ENCODE measurements around the gene USP9X. TPM values are rescaled to one million over a fixed set of nuclear protein-coding genes. Genes with fewer than 3 reads are reported as not detected.

The USP9X gene
- total and polyA plus RNA-seq, 9 of the 15 experiments (the other 6 are each of a cell fraction or from before 2014, with no cell fraction given): 10.9 to 47.8 (median 29.5) TPM

DNA sequence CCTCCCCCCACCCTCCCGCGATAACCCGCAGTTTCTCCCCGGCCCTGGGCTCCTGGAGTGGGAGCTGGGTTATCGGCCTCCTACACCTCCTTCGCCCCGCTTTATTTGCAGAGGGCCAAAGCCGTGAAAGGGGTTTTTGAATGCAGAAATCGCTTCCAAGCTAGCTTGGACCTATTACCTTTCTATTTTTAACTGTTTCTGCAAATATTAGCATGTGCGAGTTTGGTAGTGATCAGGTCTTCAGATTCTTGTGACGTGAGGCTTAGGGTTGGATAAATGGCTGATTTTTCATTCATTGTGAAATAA, 1.3 kb downstream of the USP9X start (continued):
- TF ChIP-seq E2F8 (IDR thresholded peaks at IDR 0.05; ENCODE audit: low read depth, partially characterized antibody): no peak
- no peak for TF ChIP-seq KLF10 (CRISPR knock-in tag; IDR thresholded peaks at IDR 0.05)
- TF ChIP-seq POU5F1 (IDR thresholded peaks at IDR 0.05; ENCODE audit: borderline replicate concordance, low read depth, low read length, partially characterized antibody): no peak
- no peak for TF ChIP-seq HNRNPH1 (optimal IDR thresholded peaks at IDR 0.05; ENCODE audit: low read depth, low read length)
- TF ChIP-seq NFATC3 (IDR thresholded peaks at IDR 0.05): no peak
- no peak for TF ChIP-seq ZNF347 (CRISPR knock-in tag; IDR thresholded peaks at IDR 0.05; ENCODE audit: low read depth)
- no peak for TF ChIP-seq SRSF1 (IDR thresholded peaks at IDR 0.05; ENCODE audit: low read depth, low read length)
- TF ChIP-seq, protein P1, sequence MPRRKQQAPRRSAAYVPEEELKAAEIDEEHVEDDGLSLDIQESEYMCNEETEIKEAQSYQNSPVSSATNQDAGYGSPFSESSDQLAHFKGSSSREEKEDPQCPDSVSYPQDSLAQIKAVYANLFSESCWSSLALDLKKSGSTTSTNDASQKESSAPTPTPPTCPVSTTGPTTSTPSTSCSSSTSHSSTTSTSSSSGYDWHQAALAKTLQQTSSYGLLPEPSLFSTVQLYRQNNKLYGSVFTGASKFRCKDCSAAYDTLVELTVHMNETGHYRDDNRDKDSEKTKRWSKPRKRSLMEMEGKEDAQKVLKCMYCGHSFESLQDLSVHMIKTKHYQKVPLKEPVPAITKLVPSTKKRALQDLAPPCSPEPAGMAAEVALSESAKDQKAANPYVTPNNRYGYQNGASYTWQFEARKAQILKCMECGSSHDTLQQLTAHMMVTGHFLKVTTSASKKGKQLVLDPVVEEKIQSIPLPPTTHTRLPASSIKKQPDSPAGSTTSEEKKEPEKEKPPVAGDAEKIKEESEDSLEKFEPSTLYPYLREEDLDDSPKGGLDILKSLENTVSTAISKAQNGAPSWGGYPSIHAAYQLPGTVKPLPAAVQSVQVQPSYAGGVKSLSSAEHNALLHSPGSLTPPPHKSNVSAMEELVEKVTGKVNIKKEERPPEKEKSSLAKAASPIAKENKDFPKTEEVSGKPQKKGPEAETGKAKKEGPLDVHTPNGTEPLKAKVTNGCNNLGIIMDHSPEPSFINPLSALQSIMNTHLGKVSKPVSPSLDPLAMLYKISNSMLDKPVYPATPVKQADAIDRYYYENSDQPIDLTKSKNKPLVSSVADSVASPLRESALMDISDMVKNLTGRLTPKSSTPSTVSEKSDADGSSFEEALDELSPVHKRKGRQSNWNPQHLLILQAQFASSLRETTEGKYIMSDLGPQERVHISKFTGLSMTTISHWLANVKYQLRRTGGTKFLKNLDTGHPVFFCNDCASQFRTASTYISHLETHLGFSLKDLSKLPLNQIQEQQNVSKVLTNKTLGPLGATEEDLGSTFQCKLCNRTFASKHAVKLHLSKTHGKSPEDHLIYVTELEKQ (CRISPR knock-in tag; IDR thresholded peaks at IDR 0.05): no peak
- no peak for TF ChIP-seq NCOA1 (IDR thresholded peaks at IDR 0.05; ENCODE audit: low read depth)
- TF ChIP-seq IRF2 (CRISPR knock-in tag; IDR thresholded peaks at IDR 0.05): no peak
- TF ChIP-seq SREBF1 (IDR thresholded peaks at IDR 0.05; ENCODE audit: borderline replicate concordance, low read depth, low read length): no peak
- TF ChIP-seq MIER1 (IDR thresholded peaks at IDR 0.05; ENCODE audit: low read depth): no peak
- no peak for TF ChIP-seq FOXJ3 (CRISPR knock-in tag; IDR thresholded peaks at IDR 0.05)
- TF ChIP-seq, protein P2, sequence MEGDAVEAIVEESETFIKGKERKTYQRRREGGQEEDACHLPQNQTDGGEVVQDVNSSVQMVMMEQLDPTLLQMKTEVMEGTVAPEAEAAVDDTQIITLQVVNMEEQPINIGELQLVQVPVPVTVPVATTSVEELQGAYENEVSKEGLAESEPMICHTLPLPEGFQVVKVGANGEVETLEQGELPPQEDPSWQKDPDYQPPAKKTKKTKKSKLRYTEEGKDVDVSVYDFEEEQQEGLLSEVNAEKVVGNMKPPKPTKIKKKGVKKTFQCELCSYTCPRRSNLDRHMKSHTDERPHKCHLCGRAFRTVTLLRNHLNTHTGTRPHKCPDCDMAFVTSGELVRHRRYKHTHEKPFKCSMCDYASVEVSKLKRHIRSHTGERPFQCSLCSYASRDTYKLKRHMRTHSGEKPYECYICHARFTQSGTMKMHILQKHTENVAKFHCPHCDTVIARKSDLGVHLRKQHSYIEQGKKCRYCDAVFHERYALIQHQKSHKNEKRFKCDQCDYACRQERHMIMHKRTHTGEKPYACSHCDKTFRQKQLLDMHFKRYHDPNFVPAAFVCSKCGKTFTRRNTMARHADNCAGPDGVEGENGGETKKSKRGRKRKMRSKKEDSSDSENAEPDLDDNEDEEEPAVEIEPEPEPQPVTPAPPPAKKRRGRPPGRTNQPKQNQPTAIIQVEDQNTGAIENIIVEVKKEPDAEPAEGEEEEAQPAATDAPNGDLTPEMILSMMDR (IDR thresholded peaks at IDR 0.05 in 2 of 3, conservative IDR thresholded peaks at IDR 0.05 in 1 of 3; ENCODE audit: insufficient read depth in 2 of 3, low read depth in 1 of 3, low read length in 3 of 3): no peak
- no peak for TF ChIP-seq BCL6 (CRISPR knock-in tag; IDR thresholded peaks at IDR 0.05)
- no peak for TF ChIP-seq E2F3 (CRISPR knock-in tag; IDR thresholded peaks at IDR 0.05)
- no peak for TF ChIP-seq NCOA4 (IDR thresholded peaks at IDR 0.05; ENCODE audit: partially characterized antibody)
- TF ChIP-seq ZSCAN32 (CRISPR knock-in tag; IDR thresholded peaks at IDR 0.05): no peak
